ENCODE measurements around the gene ANKFY1.

ANKFY1 gene

DNA sequence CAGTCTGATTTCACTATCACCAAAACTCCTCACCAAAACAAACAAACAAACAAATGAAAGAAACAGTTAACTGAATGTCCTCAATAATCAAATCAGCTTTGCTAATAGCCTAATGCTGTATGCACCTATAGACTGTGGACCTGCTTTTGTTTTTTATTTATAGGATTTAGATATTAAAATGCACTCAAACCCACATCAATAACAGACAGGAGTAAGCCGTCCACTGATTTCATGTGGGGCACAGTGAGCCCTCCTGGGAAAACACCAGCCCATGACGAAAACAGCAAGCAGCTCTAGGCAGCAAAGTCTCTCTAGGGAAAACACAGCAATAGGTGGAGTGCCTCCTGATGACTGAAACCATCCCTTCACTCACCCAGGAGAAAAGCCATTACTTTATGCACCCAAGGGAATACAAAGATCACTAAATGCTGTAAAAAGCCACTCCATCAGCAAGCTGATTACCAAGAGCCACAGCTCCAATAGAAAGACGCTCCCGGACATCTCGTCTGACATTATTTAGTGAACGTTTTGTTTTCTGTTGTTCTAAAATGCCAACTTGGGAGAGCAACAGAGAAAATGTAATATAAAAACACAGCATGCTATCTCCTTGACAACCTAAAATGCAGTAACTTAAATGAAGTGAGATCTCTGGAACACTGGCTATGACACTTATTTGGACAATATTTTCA is 47.8 kb downstream of the ANKFY1 start:
- TF ChIP-seq, protein P1, sequence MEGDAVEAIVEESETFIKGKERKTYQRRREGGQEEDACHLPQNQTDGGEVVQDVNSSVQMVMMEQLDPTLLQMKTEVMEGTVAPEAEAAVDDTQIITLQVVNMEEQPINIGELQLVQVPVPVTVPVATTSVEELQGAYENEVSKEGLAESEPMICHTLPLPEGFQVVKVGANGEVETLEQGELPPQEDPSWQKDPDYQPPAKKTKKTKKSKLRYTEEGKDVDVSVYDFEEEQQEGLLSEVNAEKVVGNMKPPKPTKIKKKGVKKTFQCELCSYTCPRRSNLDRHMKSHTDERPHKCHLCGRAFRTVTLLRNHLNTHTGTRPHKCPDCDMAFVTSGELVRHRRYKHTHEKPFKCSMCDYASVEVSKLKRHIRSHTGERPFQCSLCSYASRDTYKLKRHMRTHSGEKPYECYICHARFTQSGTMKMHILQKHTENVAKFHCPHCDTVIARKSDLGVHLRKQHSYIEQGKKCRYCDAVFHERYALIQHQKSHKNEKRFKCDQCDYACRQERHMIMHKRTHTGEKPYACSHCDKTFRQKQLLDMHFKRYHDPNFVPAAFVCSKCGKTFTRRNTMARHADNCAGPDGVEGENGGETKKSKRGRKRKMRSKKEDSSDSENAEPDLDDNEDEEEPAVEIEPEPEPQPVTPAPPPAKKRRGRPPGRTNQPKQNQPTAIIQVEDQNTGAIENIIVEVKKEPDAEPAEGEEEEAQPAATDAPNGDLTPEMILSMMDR (IDR thresholded peaks at IDR 0.05; ENCODE audit: control extremely low read depth, extremely low read depth, low read depth, missing control alignments): no peak
- peak; percentile 31 for DNase-seq (ENCODE audit: extremely low spot score)
- ChIA-PET CTCF (interaction anchor here (0.6 to 15.8 kb wide), 45 partner anchors 9 to 200 kb away, joined by 3 to 248 read pairs (median 4); no protein-coding TSS in a partner anchor), POLR2A (interaction anchor here (0.7 kb wide), 1 partner anchor 198 kb away, joined by 8 read pairs; no protein-coding TSS in a partner anchor)

DNA sequence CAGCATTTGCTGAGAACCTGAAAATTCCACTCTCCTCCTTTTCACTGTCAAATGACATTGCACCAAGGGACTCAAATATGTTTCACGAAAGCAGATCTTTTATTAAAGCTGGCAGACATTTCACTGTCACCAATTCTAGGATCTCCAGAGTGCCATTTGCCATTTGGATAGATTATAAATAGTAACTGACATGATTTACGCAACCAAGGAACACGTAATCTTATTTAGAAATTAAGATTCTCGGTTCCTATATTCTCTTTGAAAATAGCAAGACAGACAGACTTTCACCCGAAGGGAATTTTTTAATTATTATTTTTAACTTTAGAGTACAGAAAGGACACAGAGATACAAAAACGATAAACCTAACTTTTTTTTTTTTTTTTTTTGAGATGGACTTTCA is 49.6 kb downstream of the ANKFY1 start:
- DNase-seq (ENCODE audit: extremely low spot score): no peak
- TF ChIP-seq, protein P1 (IDR thresholded peaks at IDR 0.05; ENCODE audit: control extremely low read depth, extremely low read depth, low read depth, missing control alignments): no peak
- CTCF ChIA-PET: interaction anchor here (1.0 to 15.8 kb wide), 5 partner anchors 8 to 202 kb away, joined by 3 to 248 read pairs (median 24); no protein-coding TSS in a partner anchor
- POLR2A ChIA-PET: no interaction called here

DNA sequence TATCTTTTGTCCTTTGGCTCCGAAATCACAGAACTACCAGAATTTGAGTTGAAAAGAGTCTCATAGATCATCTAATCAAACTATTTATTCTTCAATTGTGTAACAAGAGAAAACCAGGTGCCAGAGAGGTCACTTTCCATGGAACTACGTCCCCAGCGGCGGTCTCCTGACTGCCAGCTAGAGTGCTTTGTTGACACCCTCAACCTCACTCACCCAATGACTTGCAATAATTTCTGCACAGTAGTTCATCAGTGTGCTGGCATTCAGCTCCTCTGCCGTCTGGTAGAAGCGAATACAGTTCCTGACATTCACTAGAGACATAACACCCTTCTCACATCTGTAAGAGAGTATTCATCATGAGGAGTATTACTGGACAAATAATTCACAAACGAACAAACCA is 54.2 kb downstream of the ANKFY1 start:
- TF ChIP-seq, protein P1 (IDR thresholded peaks at IDR 0.05; ENCODE audit: control extremely low read depth, extremely low read depth, low read depth, missing control alignments): no peak
- POLR2A ChIA-PET: no interaction called here
- CTCF ChIA-PET: interaction anchor here (1.0 to 15.8 kb wide), 5 partner anchors 9 to 207 kb away, joined by 3 to 248 read pairs (median 6); no protein-coding TSS in a partner anchor
- no peak for DNase-seq (ENCODE audit: extremely low spot score)

DNA sequence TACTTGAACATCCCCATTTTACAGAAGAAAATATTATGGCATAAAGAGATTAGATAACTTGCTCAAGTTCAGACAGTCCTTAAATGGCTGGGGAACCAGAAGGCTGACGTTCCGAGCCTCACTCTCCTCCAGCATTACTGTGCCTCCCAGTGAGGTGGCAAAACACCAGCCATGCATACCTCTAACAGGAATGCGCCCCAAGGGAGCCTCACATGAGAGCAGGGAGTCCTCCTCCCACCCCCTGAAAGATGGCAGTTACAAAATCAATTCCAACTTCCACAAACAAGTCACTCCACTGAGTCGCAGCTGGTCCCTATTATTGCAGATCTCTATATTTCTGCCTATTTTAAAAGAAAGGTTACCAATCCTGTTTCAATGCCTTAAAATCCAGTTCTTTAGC is 55.5 kb downstream of the ANKFY1 start:
- no peak for DNase-seq (ENCODE audit: extremely low spot score)
- CTCF ChIA-PET: interaction anchor here (1.5 to 15.8 kb wide), 3 partner anchors 8 to 208 kb away, joined by 6 to 248 read pairs (median 9); no protein-coding TSS in a partner anchor
- TF ChIP-seq, protein P1 (IDR thresholded peaks at IDR 0.05; ENCODE audit: control extremely low read depth, extremely low read depth, low read depth, missing control alignments): no peak
- POLR2A ChIA-PET: interaction anchor here (0.8 kb wide), 1 partner anchor 8 kb away, joined by 3 read pairs; no protein-coding TSS in a partner anchor

DNA sequence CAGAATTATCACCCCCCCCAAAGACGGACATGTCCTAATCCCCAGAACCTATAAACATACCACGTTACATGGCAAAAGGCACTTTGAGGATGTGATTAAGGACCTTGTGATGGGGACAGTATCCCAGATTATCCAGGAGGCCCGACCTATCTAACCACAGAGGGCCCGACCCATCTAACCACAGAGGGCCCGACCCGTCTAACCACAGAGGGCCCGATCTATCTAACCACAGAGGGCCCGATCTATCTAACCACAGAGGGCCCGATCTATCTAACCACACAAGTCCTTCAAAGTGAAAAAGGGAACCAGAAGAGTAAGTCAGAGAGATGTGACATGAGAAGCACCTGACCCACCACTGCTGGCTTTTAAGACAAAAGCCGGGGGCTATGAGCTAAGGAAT is 56.8 kb downstream of the ANKFY1 start:
- ChIA-PET CTCF (interaction anchor here (2.1 to 2.8 kb wide), 2 partner anchors 9 to 206 kb away, joined by 10 to 12 read pairs; no protein-coding TSS in a partner anchor), POLR2A (no interaction called here)
- DNase-seq (ENCODE audit: extremely low spot score): no peak
- TF ChIP-seq, protein P1 (IDR thresholded peaks at IDR 0.05; ENCODE audit: control extremely low read depth, extremely low read depth, low read depth, missing control alignments): no peak

DNA sequence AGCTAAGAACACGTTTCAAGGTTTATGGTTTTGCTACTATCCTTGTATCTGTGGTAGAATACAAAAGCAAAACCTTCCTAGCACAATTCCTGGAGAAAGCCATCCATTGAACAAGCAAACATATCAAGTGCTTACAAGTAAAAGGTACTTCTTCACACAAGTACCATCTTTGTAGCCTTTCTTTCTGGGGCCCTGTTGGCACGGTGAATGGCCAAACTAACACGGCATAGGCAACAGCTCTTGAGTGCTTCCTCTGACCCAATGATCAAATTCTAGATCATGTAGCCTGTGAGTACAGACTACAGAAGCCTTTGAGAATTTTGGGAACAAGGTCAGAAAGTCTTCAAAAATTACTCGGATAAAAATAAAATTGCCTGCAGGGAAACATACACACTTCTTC is 57.9 kb downstream of the ANKFY1 start:
- DNase-seq (ENCODE audit: extremely low spot score): no peak
- ChIA-PET POLR2A (no interaction called here), CTCF (interaction anchor here (1.1 to 2.8 kb wide), 4 partner anchors 10 to 207 kb away, joined by 3 to 12 read pairs (median 6); partner anchors contain the start of gene CYB5D2)
- TF ChIP-seq, protein P1 (IDR thresholded peaks at IDR 0.05; ENCODE audit: control extremely low read depth, extremely low read depth, low read depth, missing control alignments): no peak
